B cell (primary cell): ENCODE data around the gene NCAPH2. TPM values are rescaled to one million over a fixed set of nuclear protein-coding genes. Genes with fewer than 3 reads are reported as not detected.

ENCODE experiments used
- ATAC-seq: fragments of 200-7000 bp; cut with Tn5 transposase; one replicate; pipeline ENCODE4 v1.10.0; 2021; ENCODE audit warnings: low read depth, mild to moderate bottlenecking, moderate number of reproducible peaks, moderate library complexity
- CTCF ChIA-PET: fragments of 350-600 bp; sonication (Branson Sonifier 250); formaldehyde crosslinking; loops from one replicate; lab custom pipeline; 2021; ENCODE audit warnings: antibody characterized with exemption, inconsistent platforms; lab: Charles Lee
- POLR2A ChIA-PET: fragments of 350-600 bp; sonication (Branson Sonifier 250); formaldehyde crosslinking; loops from one replicate; lab custom pipeline; 2021; ENCODE audit warnings: antibody characterized with exemption; lab: Charles Lee
- DNase-seq: peaks from one replicate; pipeline ENCODE4 v3.0.0; 2013
- H2AFZ ChIP-seq: 2 replicates; pipeline ENCODE4 v1.6.1; 2012; ENCODE audit warnings: mild to moderate bottlenecking, low read depth, low read length; ENCODE audit not compliant: insufficient read depth, poor library complexity, severe bottlenecking
- H3K27ac ChIP-seq, 2 donors: 1 replicate in 1 of 2; 2 replicates in 1 of 2; pipeline ENCODE4 v1.5.1; 2012 to 2013; ENCODE audit warnings: low read length in 2 of 2, mild to moderate bottlenecking in 2 of 2, moderate library complexity in 1 of 2
- H3K27me3 ChIP-seq, 4 experiments: fragments of 200-600 bp in 1 of 4; sonication (generic) in 1 of 4; replicated peaks in 1 of 4; 1 replicate in 2 of 4; 2 replicates in 2 of 4; pipeline versions ENCODE4 v1.6.1 to v1.7.0; 2013 to 2016; ENCODE audit warnings: low read length in 3 of 4, mild to moderate bottlenecking in 2 of 4, mixed read lengths in 1 of 4, moderate library complexity in 1 of 4; ENCODE audit not compliant: insufficient read depth in 4 of 4, control insufficient read depth in 3 of 4; ENCODE audit errors: control extremely low read depth in 1 of 4
- H3K36me3 ChIP-seq, 2 experiments: replicated peaks in 1 of 2; 1 replicate in 1 of 2; 2 replicates in 1 of 2; pipeline versions ENCODE4 v1.6.1 to v1.7.1; 2013; ENCODE audit warnings: low read length in 1 of 2; ENCODE audit not compliant: insufficient read depth in 2 of 2, control insufficient read depth in 1 of 2; ENCODE audit errors: control extremely low read depth in 1 of 2, extremely low read depth in 1 of 2
- H3K4me1 ChIP-seq, 2 donors: fragments of 200-600 bp in 1 of 2; sonication (generic) in 1 of 2; 1 replicate in 1 of 2; 2 replicates in 1 of 2; pipeline versions ENCODE4 v1.5.1 to v1.6.1; 2013 to 2017; ENCODE audit warnings: low read length in 2 of 2; ENCODE audit not compliant: control insufficient read depth in 2 of 2, insufficient read depth in 2 of 2
- H3K4me2 ChIP-seq: replicated peaks from 2 replicates; pipeline ENCODE3; 2012; ENCODE audit warnings: mild to moderate bottlenecking, low read depth, low read length; ENCODE audit not compliant: poor library complexity, severe bottlenecking
- H3K4me3 ChIP-seq, 5 experiments: fragments of 200-600 bp in 1 of 5; sonication (generic) in 1 of 5; 1 replicate in 3 of 5; 2 replicates in 2 of 5; pipeline versions ENCODE4 v1.5.1 to v1.7.0; 2011 to 2016; ENCODE audit warnings: low read length in 4 of 5, mild to moderate bottlenecking in 4 of 5, low read depth in 2 of 5, control low read depth in 1 of 5, moderate library complexity in 1 of 5; ENCODE audit not compliant: insufficient read depth in 1 of 5; ENCODE audit errors: control extremely low read depth in 1 of 5, extremely low read depth in 1 of 5
- H3K79me2 ChIP-seq: fragments of 200-600 bp; sonication (generic); one replicate; pipeline ENCODE4 v1.6.0; 2016; ENCODE audit warnings: low read length; ENCODE audit not compliant: control insufficient read depth, insufficient read depth
- H3K9ac ChIP-seq: fragments of 200-600 bp; sonication (generic); 2 replicates; pipeline ENCODE4 v1.6.1; 2017; ENCODE audit warnings: mild to moderate bottlenecking, low read length, moderate library complexity
- H3K9me3 ChIP-seq, 3 donors: one replicate each; pipeline versions ENCODE4 v1.6.1 to v1.7.1; 2013; ENCODE audit warnings: low read length in 2 of 3; ENCODE audit not compliant: control insufficient read depth in 2 of 3, insufficient read depth in 1 of 3; ENCODE audit errors: control extremely low read depth in 1 of 3
- H4K20me1 ChIP-seq: 2 replicates; pipeline ENCODE4 v1.6.0; 2012; ENCODE audit warnings: mild to moderate bottlenecking, low read length; ENCODE audit not compliant: insufficient read depth, control insufficient read depth, poor library complexity, severe bottlenecking
- H3K27ac Mint-ChIP-seq: one replicate; pipeline ENCODE4 v1.8.0; 2021; ENCODE audit warnings: mixed read lengths
- H3K27me3 Mint-ChIP-seq: one replicate; pipeline ENCODE4 v1.8.0; 2021; ENCODE audit warnings: mixed read lengths
- H3K4me1 Mint-ChIP-seq: one replicate; pipeline ENCODE4 v1.8.0; 2021; ENCODE audit warnings: mixed read lengths
- H3K4me3 Mint-ChIP-seq: one replicate; pipeline ENCODE4 v1.8.0; 2021; ENCODE audit warnings: mixed read lengths
- H3K9me3 Mint-ChIP-seq: one replicate; pipeline ENCODE4 v1.8.0; 2022; ENCODE audit warnings: mixed read lengths; ENCODE audit not compliant: insufficient read depth
- CTCF ChIP-seq: fragments of 200-600 bp; IDR thresholded peaks from one replicate; pipeline ENCODE4 v1.8.0; 2022; ENCODE audit warnings: antibody characterized with exemption, mild to moderate bottlenecking
- EZH2 ChIP-seq: IDR thresholded peaks from 2 replicates; pipeline ENCODE4 v1.6.1; 2012; ENCODE audit warnings: borderline replicate concordance, low read depth, mild to moderate bottlenecking, moderate library complexity, low read length; ENCODE audit not compliant: insufficient read depth, poor library complexity, severe bottlenecking
- WGBS: methylation state at CpG from one replicate; pipeline ENCODE4 v1.1.5; 2013; ENCODE audit warnings: missing lambda C conversion rate; ENCODE audit not compliant: insufficient coverage; 5-methylcytosine and 5-hydroxymethylcytosine counted together
- intact Hi-C: fragments of 100-400 bp; cut with micrococcal nuclease; formaldehyde crosslinking; loops from one replicate; pipeline ENCODE4 v1.10.0; 2022
- polyA plus RNA-seq: library from polyadenylated mRNA; depleted of rRNA; stranded (reverse); fragments of >200 nt; gene quantifications from 2 replicates; pipeline ENCODE4 v1.2.3, GENCODE V29; 2012
- total RNA-seq, 2 donors: library from RNA; stranded (reverse); fragments of 120-200 nt in 1 of 2; gene quantifications; 1 replicate in 1 of 2; 2 replicates in 1 of 2; pipeline versions ENCODE4 v1.2.3 to v1.2.4, GENCODE V29; 2013 to 2022

NCAPH2 gene
- total and polyA plus RNA-seq, 2 donors (not counting 1 experiment from before 2014, with no cell fraction given) = 47.1 to 76.9 TPM

DNA sequence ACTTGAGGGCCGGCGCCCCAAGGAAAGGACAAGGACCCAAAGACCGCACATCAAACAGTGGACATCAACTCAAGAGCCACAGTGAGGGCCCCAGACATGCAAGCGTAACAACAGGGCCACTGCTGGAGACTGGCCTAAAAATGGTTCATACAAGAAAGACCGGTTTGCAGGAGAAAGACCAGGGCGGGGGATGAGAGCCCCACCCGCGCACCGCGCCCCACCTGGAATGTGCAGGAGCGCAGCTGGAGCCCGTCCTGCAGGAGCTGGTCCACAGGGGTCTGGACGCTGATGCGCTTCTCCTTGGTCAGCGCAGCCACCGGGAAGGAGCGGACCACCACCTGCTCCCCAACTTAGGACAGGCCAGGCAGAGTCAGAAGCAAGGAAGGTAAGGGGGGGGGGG, 47.1 kb upstream of the NCAPH2 start:
- no peak overlapping the region for H3K27ac ChIP-seq
- H3K27me3 ChIP-seq = no peaks in the 10 kb centered on the region
- ChIA-PET POLR2A (no interaction called here), CTCF (interaction anchor here (1.0 to 5.2 kb wide), 2 partner anchors 10 to 38 kb away, joined by 4 to 40 read pairs; no protein-coding TSS in a partner anchor)
- H3K79me2 ChIP-seq = no peaks in the 10 kb centered on the region
- H3K4me2 ChIP-seq = no peak overlapping the region
- H3K27me3 Mint-ChIP-seq = no peaks in the 10 kb centered on the region
- peaks cover 0 to 4% (median 0%) of the 10 kb centered on the region in 3 donors for H3K9me3 ChIP-seq
- no peaks in the 10 kb centered on the region for H3K4me1 ChIP-seq
- no peak overlapping the region for H3K9ac ChIP-seq
- no peaks in the 10 kb centered on the region for H3K9me3 Mint-ChIP-seq
- H2AFZ ChIP-seq = no peak overlapping the region
- 99% methylated on average over 14 of the region's 17 CpGs for WGBS
- H3K4me1 Mint-ChIP-seq = no peaks in the 10 kb centered on the region
- TF ChIP-seq CTCF (no peak), EZH2 (no peak)
- no peak overlapping the region for H3K27ac Mint-ChIP-seq
- H3K4me3 ChIP-seq = no peak overlapping the region
- no peak for ATAC-seq
- H3K36me3 ChIP-seq = peaks cover 0 to 85% of the 10 kb centered on the region in 2 experiments
- no peak overlapping the region for H3K4me3 Mint-ChIP-seq
- DNase-seq = no peak
- intact Hi-C loops = no loop called here
- H4K20me1 ChIP-seq = peaks cover 10% of the 10 kb centered on the region

DNA sequence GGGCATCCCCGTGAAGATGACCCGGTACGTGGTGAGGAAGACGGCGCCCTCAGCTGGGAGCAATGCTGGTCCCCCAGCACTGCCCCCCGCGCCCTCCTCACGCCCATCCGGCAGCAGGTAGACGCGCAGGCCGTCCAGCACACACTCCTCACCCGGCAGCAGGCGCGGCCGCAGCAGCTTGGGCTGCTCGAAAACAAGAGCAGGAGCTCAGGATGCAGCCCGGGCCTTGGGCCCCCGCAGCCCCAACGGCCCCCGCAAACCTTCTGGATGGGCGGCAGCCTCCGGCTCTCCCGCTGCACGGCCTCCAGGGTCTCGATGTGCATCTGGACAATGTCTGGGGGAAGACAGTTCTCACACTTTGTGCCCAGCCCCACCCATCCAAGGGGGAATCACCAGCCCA, 46.5 kb upstream of the NCAPH2 start:
- no peaks in the 10 kb centered on the region for H3K79me2 ChIP-seq
- peaks cover 10% of the 10 kb centered on the region for H4K20me1 ChIP-seq
- H3K4me3 ChIP-seq = no peak overlapping the region
- peaks cover 0 to 89% of the 10 kb centered on the region in 2 experiments for H3K36me3 ChIP-seq
- no peaks in the 10 kb centered on the region for H3K27me3 ChIP-seq
- ChIA-PET CTCF (no interaction called here), POLR2A (no interaction called here)
- intact Hi-C loops = no loop called here
- H3K27me3 Mint-ChIP-seq = no peaks in the 10 kb centered on the region
- H3K9me3 Mint-ChIP-seq = no peaks in the 10 kb centered on the region
- peaks cover 0 to 4% (median 0%) of the 10 kb centered on the region in 3 donors for H3K9me3 ChIP-seq
- no peak overlapping the region for H3K4me3 Mint-ChIP-seq
- no peak overlapping the region for H3K4me2 ChIP-seq
- no peak for DNase-seq
- H3K27ac Mint-ChIP-seq = no peak overlapping the region
- H3K4me1 Mint-ChIP-seq = no peaks in the 10 kb centered on the region
- over 99% methylated on average over 26 of the region's 26 CpGs for WGBS
- TF ChIP-seq CTCF (no peak), EZH2 (no peak)
- no peak for ATAC-seq
- no peak overlapping the region for H3K27ac ChIP-seq
- no peak overlapping the region for H3K9ac ChIP-seq
- H2AFZ ChIP-seq = no peak overlapping the region
- H3K4me1 ChIP-seq = no peaks in the 10 kb centered on the region
